Amygdala (tissue), 56 donors: ENCODE measurements around the gene DNAJB12.
"Not testable (repeated sequence)": the region's sequence is repeated elsewhere in the genome, so short reads cannot be mapped to it uniquely, and the experiment has no call there.

Experiments used
- DNase-seq, 56 donors: peaks; one replicate each; lab custom pipeline; 2025; lab: John Stamatoyannopoulos, UW

Gene DNAJB12

DNA sequence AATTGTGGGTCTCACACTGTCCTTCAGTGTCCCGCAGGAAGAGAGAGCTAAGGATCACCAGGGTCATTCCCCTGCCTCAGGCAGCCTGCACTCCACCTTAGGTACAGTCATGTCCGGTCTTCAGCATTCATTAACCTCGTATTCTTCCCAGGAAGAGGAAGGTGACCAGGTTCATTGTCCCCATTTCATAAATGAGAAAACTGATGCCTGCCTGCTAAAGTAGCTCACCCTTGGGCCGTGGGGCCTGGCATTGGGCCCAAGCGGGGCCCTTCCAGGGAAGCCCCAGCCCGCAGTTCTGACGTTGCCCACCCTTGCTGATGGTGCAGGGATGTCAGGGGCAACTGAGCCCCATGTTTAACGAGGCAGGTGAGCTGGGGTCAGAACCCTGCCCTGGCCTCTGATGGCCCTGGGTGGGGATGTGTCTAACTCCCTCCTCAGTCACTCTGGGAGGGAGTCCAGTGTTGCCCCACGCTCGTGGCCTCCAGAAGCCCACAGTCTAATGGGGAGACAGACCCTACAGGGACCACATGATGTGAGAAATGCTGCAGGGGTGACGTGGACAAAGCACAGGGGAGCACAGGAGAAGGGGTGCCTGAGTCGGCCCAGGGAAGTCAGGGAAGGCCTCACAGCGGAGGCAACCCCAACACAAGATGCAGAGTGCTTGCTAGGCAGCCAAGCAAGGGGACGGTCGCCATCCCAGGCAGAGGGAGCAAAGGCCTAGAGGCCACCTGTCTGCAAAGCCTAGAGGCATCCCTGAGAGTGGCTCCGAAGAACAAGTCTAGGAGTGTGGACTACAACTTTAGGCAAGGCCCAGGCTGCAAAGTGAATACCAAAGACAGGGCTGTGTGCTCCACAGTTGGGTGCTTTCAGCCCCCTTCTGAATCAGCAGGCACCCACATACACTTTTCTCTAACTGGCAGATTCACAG, 55.9 kb downstream of the DNAJB12 start:
- no peak for DNase-seq

- peak in 55 of 56 donors; percentile 40 to 99 (median 94) for DNase-seq
These were observed 56.7 kb downstream of the DNAJB12 start for GRCh38 chr10:72297805-72298591.

DNA sequence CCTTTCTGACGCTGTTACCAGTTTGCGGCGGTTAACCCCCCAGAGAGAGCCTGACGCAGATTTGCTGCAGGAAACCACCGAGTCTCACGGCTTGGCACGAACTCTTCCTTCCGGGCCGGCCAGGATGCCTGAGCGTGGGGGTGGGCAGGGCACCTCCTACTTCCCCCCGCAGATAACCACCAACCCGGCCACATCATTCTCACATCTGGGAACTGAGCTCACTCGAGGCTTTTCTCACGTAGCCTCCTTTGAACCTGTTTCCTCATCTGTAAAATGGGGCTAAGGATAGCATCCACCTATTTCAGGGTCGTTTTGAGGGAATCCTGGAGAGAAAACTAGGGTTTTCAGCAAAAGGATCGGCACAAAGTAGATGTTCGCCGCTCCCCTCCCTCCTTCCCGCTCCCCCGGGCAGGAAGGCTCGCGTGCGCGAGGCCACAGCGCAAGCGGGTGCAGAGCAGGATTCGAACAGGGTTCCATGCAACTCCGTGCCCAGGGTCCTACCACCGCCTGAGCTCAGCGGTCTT, 57.4 kb downstream of the DNAJB12 start:
- DNase-seq, result peak in 23 of 56 donors; percentile 21 to 55 (median 43)

GRCh38 chr10:72296829-72297280, 57.9 kb downstream of the DNAJB12 start:
- not testable (repeated sequence) for DNase-seq

GRCh38 chr10:72295330-72295910, 59.3 kb downstream of the DNAJB12 start:
- DNase-seq, result no peak

DNA sequence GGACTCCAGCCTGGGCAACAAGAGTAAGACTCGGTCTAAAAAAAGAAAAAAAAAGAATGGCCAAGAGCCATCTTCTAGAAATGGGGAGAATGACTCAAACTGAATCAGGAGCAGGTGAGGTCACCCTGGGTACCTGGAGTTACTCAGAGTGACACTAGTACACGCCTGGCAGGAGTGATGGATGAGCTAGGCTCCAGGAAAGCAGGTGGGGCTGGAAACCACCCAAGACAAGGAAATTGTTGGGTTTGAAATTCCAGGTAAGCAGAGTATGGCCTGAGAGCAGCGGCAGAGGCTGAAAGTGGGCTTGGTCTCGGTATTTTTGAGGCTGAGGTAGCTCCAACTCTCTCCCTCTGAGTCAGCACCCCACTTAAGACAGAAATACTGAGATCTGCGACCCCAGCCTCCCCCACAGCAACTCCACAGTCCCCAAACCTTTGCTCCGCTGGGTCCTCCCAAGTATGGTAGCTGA, 62.5 kb downstream of the DNAJB12 start:
- no peak for DNase-seq

GRCh38 chr10:72291019-72291532, 63.6 kb downstream of the DNAJB12 start:
- no peak for DNase-seq

DNA sequence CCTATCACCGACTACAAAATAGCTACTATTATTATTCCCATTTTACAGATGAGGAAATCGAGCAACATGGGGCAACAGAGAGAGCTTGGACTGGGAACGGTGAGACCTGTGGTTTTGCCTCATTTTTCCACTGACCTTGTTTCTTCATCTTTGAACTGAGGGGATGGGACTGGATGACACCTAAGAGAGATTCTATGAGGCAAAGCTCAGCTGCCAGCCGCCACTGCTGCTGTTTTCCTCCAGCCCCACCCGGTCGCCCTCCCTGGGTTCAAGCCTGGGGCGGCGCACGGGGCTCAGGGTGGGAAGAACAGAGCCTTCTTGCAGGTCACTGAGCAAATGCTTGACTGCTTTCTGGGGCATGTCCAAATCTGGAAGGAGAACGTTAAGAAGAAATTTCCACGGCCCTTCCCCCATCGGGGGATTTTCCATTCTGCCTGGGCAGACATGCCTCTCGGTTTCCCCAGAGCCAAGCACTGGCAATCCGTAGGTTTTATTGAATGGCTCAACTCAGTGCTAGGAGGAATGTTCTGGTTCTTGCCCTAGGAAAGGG, 68.7 kb downstream of the DNAJB12 start:
- DNase-seq, result peak in 7 of 56 donors; percentile 21 to 45 (median 35)

DNA sequence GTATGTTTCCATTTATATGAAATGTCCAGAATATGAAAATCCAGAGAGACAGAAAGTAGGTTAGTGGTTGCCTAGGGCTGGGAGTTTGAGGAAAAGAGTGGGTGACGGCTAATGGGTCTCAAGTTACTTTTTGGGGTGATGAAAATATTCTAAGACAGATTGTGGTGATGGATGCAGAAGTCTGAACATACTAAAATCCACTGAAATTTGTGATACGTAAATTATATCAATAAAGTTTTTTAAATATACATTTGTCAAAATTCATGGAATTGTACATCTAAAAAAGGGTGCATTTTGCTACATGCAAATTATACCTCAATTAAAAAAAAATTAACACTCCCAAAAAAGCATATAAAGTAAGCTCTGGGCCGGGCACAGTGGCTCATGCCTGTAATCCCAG, 71.6 kb downstream of the DNAJB12 start:
- DNase-seq, result no peak
